Pancreas (tissue), 10 donors: Measurements from ENCODE around the gene CITED4. TPM values are rescaled to one million over a fixed set of nuclear protein-coding genes. Genes with fewer than 3 reads are reported as not detected.

Experiments used
- ATAC-seq, 4 donors: fragments of 200-7000 bp; cut with Tn5 transposase; one replicate each; pipeline versions ENCODE4 v1.8.0 to v1.9.1; 2020; ENCODE audit warnings: mild to moderate bottlenecking in 4 of 4, moderate library complexity in 4 of 4
- DNase-seq, 6 donors: peaks; one replicate each; pipeline ENCODE4 v3.0.0-alpha.2; 2020
- FAIRE-seq: peaks from 2 replicates; lab custom pipeline; 2012; peaks lifted over from hg19 to GRCh38; lab: Jason Lieb, UNC
- H3K27ac ChIP-seq, 4 donors: fragments of 200-600 bp; sonication (generic); 1 replicate in 3 of 4; 2 replicates in 1 of 4; pipeline versions ENCODE4 v1.5.0 to v1.8.0; 2020
- H3K27me3 ChIP-seq, 4 donors: fragments of 200-600 bp; one replicate each; pipeline ENCODE4 v1.8.0; 2021
- H3K36me3 ChIP-seq, 3 donors: fragments of 200-600 bp; sonication (generic) in 1 of 3; one replicate each; pipeline versions ENCODE4 v1.5.0 to v1.8.0; 2020 to 2021
- H3K4me1 ChIP-seq, 3 donors: fragments of 200-600 bp; one replicate each; pipeline ENCODE4 v1.8.0; 2021
- H3K4me3 ChIP-seq, 4 donors: fragments of 200-600 bp; sonication (generic) in 2 of 4; one replicate each; pipeline versions ENCODE4 v1.5.0 to v1.8.0; 2020 to 2021
- H3K9me3 ChIP-seq, 4 donors: fragments of 200-600 bp; one replicate each; pipeline ENCODE4 v1.8.0; 2021
- CTCF ChIP-seq, 4 donors: fragments of 200-600 bp; sonication (generic) in 3 of 4; IDR thresholded peaks; one replicate each; pipeline versions ENCODE4 v1.5.0 to v1.8.0; 2021; ENCODE audit warnings: antibody characterized with exemption in 4 of 4
- WGBS, 2 donors: extraction: QIAGEN DNeasy Blood & Tissue Kit; methylation state at CpG; one replicate each; pipeline ENCODE4 v1.1.7; 2013; 5-methylcytosine and 5-hydroxymethylcytosine counted together
- intact Hi-C, 3 donors: fragments of 100-400 bp; cut with DNase I; formaldehyde crosslinking; loops; one replicate each; pipeline versions ENCODE4 v1.11.1 to v1.14.2; 2022
- polyA plus RNA-seq, 2 donors: library from polyadenylated mRNA; stranded (reverse); fragments of 200-250 nt; gene quantifications; one replicate each; pipeline ENCODE4 v1.2.3, GENCODE V29; 2013
- total RNA-seq, 6 donors: library from RNA; stranded (reverse); fragmentation: NEBNext Ultra II Directional in 4 of 6; extraction: Animal tissue kit (Norgen Biotek cat#: 25700) in 4 of 6; gene quantifications; one replicate each; pipeline versions ENCODE4 v1.2.1 to v1.2.4, GENCODE V29; 2021 to 2023
- donor health status: healthy with polysubstance abuse.
- donor health status: DM: no; HTN: no; CAD: no; lungs with moderate emphysema.
- donor health status: DM: no; HTN: no; CAD: no.
- donor health status: control.
- donor health status: control.
- donor health status: Bipolar disorder and iron deficiency.
- donor health status: DM: yes; HTN: yes; CAD: no.
- donor health status: DM: no; HTN: no; CAD: no.
- donor health status: DM: no; HTN: no; CAD: no.
- donor health status: DM: yes; HTN: yes; CAD: no.

CITED4 gene
- total and polyA plus RNA-seq, 8 donors: 41.1 to 81.2 (median 51.1) TPM

DNA sequence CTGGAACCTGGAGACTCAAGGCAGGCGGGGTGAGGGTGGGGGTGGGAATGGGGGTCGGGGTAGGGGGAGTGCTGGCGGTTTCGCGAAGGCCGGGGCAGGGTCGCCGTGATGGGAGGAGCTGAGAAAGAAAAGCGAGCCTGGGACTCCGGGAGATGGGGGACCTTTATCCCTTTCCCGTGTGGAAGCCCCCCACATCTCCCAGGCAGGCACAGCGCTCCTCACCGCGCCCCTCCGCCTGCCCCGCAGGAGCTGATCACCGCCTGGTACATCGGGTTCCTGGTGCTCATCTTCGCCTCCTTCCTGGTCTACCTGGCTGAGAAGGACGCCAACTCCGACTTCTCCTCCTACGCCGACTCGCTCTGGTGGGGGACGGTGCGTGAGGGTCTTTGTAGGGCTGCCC is 43.1 kb downstream of the CITED4 start:
- no peak for DNase-seq
- Histone ChIP-seq H3K9me3 (no peaks in the 10 kb centered on the region), H3K27ac (no peak overlapping the region), H3K36me3 (no peaks in the 10 kb centered on the region), H3K4me1 (no peaks in the 10 kb centered on the region), H3K4me3 (no peak overlapping the region), H3K27me3 (no peaks in the 10 kb centered on the region)
- FAIRE-seq: no peak
- no peak for ATAC-seq
- intact Hi-C loops: no loop called here
- WGBS, 2 donors: 65 to 74% methylated on average over 25 to 26 of the region's 26 CpGs
- TF ChIP-seq CTCF (IDR thresholded peaks at IDR 0.05): no peak

GRCh38 chr1:40818264-40818961 is 43.8 kb downstream of the CITED4 start:
- H3K27ac ChIP-seq: no peak overlapping the region
- no peaks in the 10 kb centered on the region for H3K36me3 ChIP-seq
- peak; percentile 53 to 90 (median 78) for ATAC-seq
- no peaks in the 10 kb centered on the region for H3K4me1 ChIP-seq
- H3K4me3 ChIP-seq: peak overlapping the region in 2 of 4 donors; percentile 13 to 38
- FAIRE-seq: no peak
- peak in 5 of 6 donors; percentile 56 to 77 (median 62) for DNase-seq
- 17% methylated on average over 53 to 59 of the region's 59 CpGs for WGBS, 2 donors
- no peaks in the 10 kb centered on the region for H3K9me3 ChIP-seq
- intact Hi-C loops: no loop called here
- H3K27me3 ChIP-seq: no peaks in the 10 kb centered on the region
- TF ChIP-seq CTCF (IDR thresholded peaks at IDR 0.05): no peak

DNA sequence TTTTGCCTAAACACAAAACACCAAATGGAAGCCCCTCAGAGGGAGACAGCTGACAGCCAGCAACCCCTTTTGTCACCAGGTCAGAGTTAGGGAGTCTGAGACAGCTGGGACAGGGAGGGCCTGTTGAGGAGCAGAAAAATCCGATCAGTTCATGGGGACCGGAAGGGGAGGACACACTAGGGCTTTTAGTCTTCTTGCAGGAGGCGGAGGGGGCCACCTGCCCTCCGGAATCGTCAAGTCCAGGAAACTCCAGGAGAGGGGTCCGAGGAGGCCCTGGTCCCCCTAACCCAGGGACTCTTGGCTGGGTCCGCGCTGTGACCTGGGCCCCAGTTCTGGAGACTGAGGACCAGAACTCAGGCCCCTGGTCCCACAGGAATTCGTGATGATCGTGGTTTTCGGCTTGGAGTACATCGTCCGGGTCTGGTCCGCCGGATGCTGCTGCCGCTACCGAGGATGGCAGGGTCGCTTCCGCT is 44.3 kb downstream of the CITED4 start:
- Histone ChIP-seq H3K27me3 (no peaks in the 10 kb centered on the region), H3K4me1 (no peaks in the 10 kb centered on the region), H3K9me3 (no peaks in the 10 kb centered on the region), H3K27ac (no peak overlapping the region), H3K4me3 (peak overlapping the region in 1 of 4 donors; percentile 38), H3K36me3 (no peaks in the 10 kb centered on the region)
- no peak for FAIRE-seq
- intact Hi-C loops: no loop called here
- ATAC-seq: no peak
- WGBS, 2 donors: 63 to 75% methylated on average over 18 to 19 of the region's 19 CpGs
- DNase-seq: no peak
- no peak for TF ChIP-seq CTCF (IDR thresholded peaks at IDR 0.05)

- ATAC-seq (no peak), DNase-seq (no peak), FAIRE-seq (no peak)
- H3K36me3 ChIP-seq: no peaks in the 10 kb centered on the region
- no peak overlapping the region for H3K4me3 ChIP-seq
- no peak for TF ChIP-seq CTCF (IDR thresholded peaks at IDR 0.05)
- H3K27ac ChIP-seq: no peak overlapping the region
- H3K9me3 ChIP-seq: no peaks in the 10 kb centered on the region
- no peaks in the 10 kb centered on the region for H3K27me3 ChIP-seq
- 68% methylated on average over 9 of the region's 9 CpGs for WGBS, 2 donors
- intact Hi-C loops: no loop called here
- no peaks in the 10 kb centered on the region for H3K4me1 ChIP-seq
Observed at GRCh38 chr1:40815420-40815819, 46.7 kb downstream of the CITED4 start.

Other genes starting within 250 kb of the CITED4 start
- 1 to 10 TPM in 1 of 6 donors, under 1 TPM in 5; 0.55 to 2.7 (median 0.77) TPM for gene RIMS3, start 196.7 kb downstream of the CITED4 start, total RNA-seq
- gene RIMS3, start 196.7 kb downstream of the CITED4 start, polyA plus RNA-seq: under 1 TPM; 0.49 to 0.54 TPM
- 10 to 100 TPM; 23.0 to 39.6 (median 28.2) TPM for gene NFYC, start 170.7 kb downstream of the CITED4 start, total RNA-seq
- gene NFYC, start 170.7 kb downstream of the CITED4 start, polyA plus RNA-seq: 10 to 100 TPM; 21.3 to 33.8 TPM
- gene KCNQ4, start 78.6 kb downstream of the CITED4 start, total RNA-seq: 1 to 10 TPM in 3 of 6 donors, under 1 TPM in 3; 0.35 to 1.7 (median 0.93) TPM
- 1 to 10 TPM; 4.1 to 6.5 TPM for gene KCNQ4, start 78.6 kb downstream of the CITED4 start, polyA plus RNA-seq
- 1 to 10 TPM; 4.1 to 8.7 (median 7.6) TPM for gene CTPS1, start 117.3 kb upstream of the CITED4 start, total RNA-seq
- gene CTPS1, start 117.3 kb upstream of the CITED4 start, polyA plus RNA-seq: 1 to 10 TPM; 5.9 to 7.1 TPM
- under 1 TPM; 0.18 to 0.90 (median 0.39) TPM for gene SLFNL1, start 159.4 kb upstream of the CITED4 start, total RNA-seq
- 1 to 10 TPM in 1 of 2 donors, under 1 TPM in 1; 0.89 to 1.4 TPM for gene SLFNL1, start 159.4 kb upstream of the CITED4 start, polyA plus RNA-seq